B cell (primary cell): ENCODE data around the gene RNASET2. TPM values are rescaled to one million over a fixed set of nuclear protein-coding genes. Genes with fewer than 3 reads are reported as not detected.

Experiments used
- ATAC-seq: fragments of 200-7000 bp; cut with Tn5 transposase; one replicate; pipeline ENCODE4 v1.10.0; 2021; ENCODE audit warnings: low read depth, mild to moderate bottlenecking, moderate number of reproducible peaks, moderate library complexity
- CTCF ChIA-PET: fragments of 350-600 bp; sonication (Branson Sonifier 250); formaldehyde crosslinking; loops from one replicate; lab custom pipeline; 2021; ENCODE audit warnings: antibody characterized with exemption, inconsistent platforms; lab: Charles Lee
- POLR2A ChIA-PET: fragments of 350-600 bp; sonication (Branson Sonifier 250); formaldehyde crosslinking; loops from one replicate; lab custom pipeline; 2021; ENCODE audit warnings: antibody characterized with exemption; lab: Charles Lee
- DNase-seq: peaks from one replicate; pipeline ENCODE4 v3.0.0; 2013
- H2AFZ ChIP-seq: 2 replicates; pipeline ENCODE4 v1.6.1; 2012; ENCODE audit warnings: mild to moderate bottlenecking, low read depth, low read length; ENCODE audit not compliant: insufficient read depth, poor library complexity, severe bottlenecking
- H3K27ac ChIP-seq, 2 donors: 1 replicate in 1 of 2; 2 replicates in 1 of 2; pipeline ENCODE4 v1.5.1; 2012 to 2013; ENCODE audit warnings: low read length in 2 of 2, mild to moderate bottlenecking in 2 of 2, moderate library complexity in 1 of 2
- H3K27me3 ChIP-seq, 4 experiments: fragments of 200-600 bp in 1 of 4; sonication (generic) in 1 of 4; replicated peaks in 1 of 4; 1 replicate in 2 of 4; 2 replicates in 2 of 4; pipeline versions ENCODE4 v1.6.1 to v1.7.0; 2013 to 2016; ENCODE audit warnings: low read length in 3 of 4, mild to moderate bottlenecking in 2 of 4, mixed read lengths in 1 of 4, moderate library complexity in 1 of 4; ENCODE audit not compliant: insufficient read depth in 4 of 4, control insufficient read depth in 3 of 4; ENCODE audit errors: control extremely low read depth in 1 of 4
- H3K36me3 ChIP-seq, 2 experiments: replicated peaks in 1 of 2; 1 replicate in 1 of 2; 2 replicates in 1 of 2; pipeline versions ENCODE4 v1.6.1 to v1.7.1; 2013; ENCODE audit warnings: low read length in 1 of 2; ENCODE audit not compliant: insufficient read depth in 2 of 2, control insufficient read depth in 1 of 2; ENCODE audit errors: control extremely low read depth in 1 of 2, extremely low read depth in 1 of 2
- H3K4me1 ChIP-seq, 2 donors: fragments of 200-600 bp in 1 of 2; sonication (generic) in 1 of 2; 1 replicate in 1 of 2; 2 replicates in 1 of 2; pipeline versions ENCODE4 v1.5.1 to v1.6.1; 2013 to 2017; ENCODE audit warnings: low read length in 2 of 2; ENCODE audit not compliant: control insufficient read depth in 2 of 2, insufficient read depth in 2 of 2
- H3K4me2 ChIP-seq: replicated peaks from 2 replicates; pipeline ENCODE3; 2012; ENCODE audit warnings: mild to moderate bottlenecking, low read depth, low read length; ENCODE audit not compliant: poor library complexity, severe bottlenecking
- H3K4me3 ChIP-seq, 5 experiments: fragments of 200-600 bp in 1 of 5; sonication (generic) in 1 of 5; 1 replicate in 3 of 5; 2 replicates in 2 of 5; pipeline versions ENCODE4 v1.5.1 to v1.7.0; 2011 to 2016; ENCODE audit warnings: low read length in 4 of 5, mild to moderate bottlenecking in 4 of 5, low read depth in 2 of 5, control low read depth in 1 of 5, moderate library complexity in 1 of 5; ENCODE audit not compliant: insufficient read depth in 1 of 5; ENCODE audit errors: control extremely low read depth in 1 of 5, extremely low read depth in 1 of 5
- H3K79me2 ChIP-seq: fragments of 200-600 bp; sonication (generic); one replicate; pipeline ENCODE4 v1.6.0; 2016; ENCODE audit warnings: low read length; ENCODE audit not compliant: control insufficient read depth, insufficient read depth
- H3K9ac ChIP-seq: fragments of 200-600 bp; sonication (generic); 2 replicates; pipeline ENCODE4 v1.6.1; 2017; ENCODE audit warnings: mild to moderate bottlenecking, low read length, moderate library complexity
- H3K9me3 ChIP-seq, 3 donors: one replicate each; pipeline versions ENCODE4 v1.6.1 to v1.7.1; 2013; ENCODE audit warnings: low read length in 2 of 3; ENCODE audit not compliant: control insufficient read depth in 2 of 3, insufficient read depth in 1 of 3; ENCODE audit errors: control extremely low read depth in 1 of 3
- H4K20me1 ChIP-seq: 2 replicates; pipeline ENCODE4 v1.6.0; 2012; ENCODE audit warnings: mild to moderate bottlenecking, low read length; ENCODE audit not compliant: insufficient read depth, control insufficient read depth, poor library complexity, severe bottlenecking
- H3K27ac Mint-ChIP-seq: one replicate; pipeline ENCODE4 v1.8.0; 2021; ENCODE audit warnings: mixed read lengths
- H3K27me3 Mint-ChIP-seq: one replicate; pipeline ENCODE4 v1.8.0; 2021; ENCODE audit warnings: mixed read lengths
- H3K4me1 Mint-ChIP-seq: one replicate; pipeline ENCODE4 v1.8.0; 2021; ENCODE audit warnings: mixed read lengths
- H3K4me3 Mint-ChIP-seq: one replicate; pipeline ENCODE4 v1.8.0; 2021; ENCODE audit warnings: mixed read lengths
- H3K9me3 Mint-ChIP-seq: one replicate; pipeline ENCODE4 v1.8.0; 2022; ENCODE audit warnings: mixed read lengths; ENCODE audit not compliant: insufficient read depth
- EZH2 ChIP-seq: IDR thresholded peaks from 2 replicates; pipeline ENCODE4 v1.6.1; 2012; ENCODE audit warnings: borderline replicate concordance, low read depth, mild to moderate bottlenecking, moderate library complexity, low read length; ENCODE audit not compliant: insufficient read depth, poor library complexity, severe bottlenecking
- WGBS: methylation state at CpG from one replicate; pipeline ENCODE4 v1.1.5; 2013; ENCODE audit warnings: missing lambda C conversion rate; ENCODE audit not compliant: insufficient coverage; 5-methylcytosine and 5-hydroxymethylcytosine counted together
- intact Hi-C: fragments of 100-400 bp; cut with micrococcal nuclease; formaldehyde crosslinking; loops from one replicate; pipeline ENCODE4 v1.10.0; 2022
- polyA plus RNA-seq: library from polyadenylated mRNA; depleted of rRNA; stranded (reverse); fragments of >200 nt; gene quantifications from 2 replicates; pipeline ENCODE4 v1.2.3, GENCODE V29; 2012
- total RNA-seq, 2 donors: library from RNA; stranded (reverse); fragments of 120-200 nt in 1 of 2; gene quantifications; 1 replicate in 1 of 2; 2 replicates in 1 of 2; pipeline versions ENCODE4 v1.2.3 to v1.2.4, GENCODE V29; 2013 to 2022
- TF ChIP-seq, protein P1 (sequence below): fragments of 200-600 bp; IDR thresholded peaks from one replicate; pipeline ENCODE4 v1.8.0; 2022; ENCODE audit warnings: antibody characterized with exemption, mild to moderate bottlenecking

Gene RNASET2
- total and polyA plus RNA-seq, 2 donors (not counting 1 experiment from before 2014, with no cell fraction given) = 293 to 330 TPM

DNA sequence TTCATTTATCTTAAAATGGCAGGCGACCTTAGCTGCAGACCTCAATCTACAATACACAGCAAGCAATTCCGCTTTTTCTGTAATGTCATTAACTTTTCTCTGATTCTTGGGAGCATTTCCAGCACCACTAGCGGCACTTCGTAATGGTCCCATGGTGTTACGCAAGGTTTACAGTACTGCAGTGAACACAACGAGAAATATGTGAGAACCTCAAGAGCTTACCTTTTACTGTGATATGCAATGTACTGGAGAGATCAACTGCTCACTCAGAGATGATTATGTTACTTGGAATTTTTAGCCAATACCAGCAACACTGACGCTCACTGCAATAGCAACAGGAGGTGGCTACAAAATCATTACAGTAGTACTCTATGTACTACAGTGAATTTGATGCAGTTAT is 40.1 kb upstream of the RNASET2 start:
- WGBS = 97% methylated on average over 6 of the region's 7 CpGs
- H3K4me3 Mint-ChIP-seq = peak overlapping the region; percentile 14
- H3K4me1 ChIP-seq = peaks cover 18 to 19% of the 10 kb centered on the region in 2 donors
- H3K79me2 ChIP-seq = peaks cover 63% of the 10 kb centered on the region
- peaks cover 23% of the 10 kb centered on the region for H3K4me1 Mint-ChIP-seq
- TF ChIP-seq EZH2 = no peak
- TF ChIP-seq, protein P1, sequence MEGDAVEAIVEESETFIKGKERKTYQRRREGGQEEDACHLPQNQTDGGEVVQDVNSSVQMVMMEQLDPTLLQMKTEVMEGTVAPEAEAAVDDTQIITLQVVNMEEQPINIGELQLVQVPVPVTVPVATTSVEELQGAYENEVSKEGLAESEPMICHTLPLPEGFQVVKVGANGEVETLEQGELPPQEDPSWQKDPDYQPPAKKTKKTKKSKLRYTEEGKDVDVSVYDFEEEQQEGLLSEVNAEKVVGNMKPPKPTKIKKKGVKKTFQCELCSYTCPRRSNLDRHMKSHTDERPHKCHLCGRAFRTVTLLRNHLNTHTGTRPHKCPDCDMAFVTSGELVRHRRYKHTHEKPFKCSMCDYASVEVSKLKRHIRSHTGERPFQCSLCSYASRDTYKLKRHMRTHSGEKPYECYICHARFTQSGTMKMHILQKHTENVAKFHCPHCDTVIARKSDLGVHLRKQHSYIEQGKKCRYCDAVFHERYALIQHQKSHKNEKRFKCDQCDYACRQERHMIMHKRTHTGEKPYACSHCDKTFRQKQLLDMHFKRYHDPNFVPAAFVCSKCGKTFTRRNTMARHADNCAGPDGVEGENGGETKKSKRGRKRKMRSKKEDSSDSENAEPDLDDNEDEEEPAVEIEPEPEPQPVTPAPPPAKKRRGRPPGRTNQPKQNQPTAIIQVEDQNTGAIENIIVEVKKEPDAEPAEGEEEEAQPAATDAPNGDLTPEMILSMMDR = no peak
- ChIA-PET CTCF (interaction anchor here (0.7 to 1.6 kb wide), 6 partner anchors 43 to 221 kb away, joined by 3 to 8 read pairs (median 4); no protein-coding TSS in a partner anchor), POLR2A (no interaction called here)
- no peaks in the 10 kb centered on the region for H3K27me3 ChIP-seq
- no peak overlapping the region for H3K27ac Mint-ChIP-seq
- H3K9ac ChIP-seq = no peak overlapping the region
- no peaks in the 10 kb centered on the region for H3K9me3 Mint-ChIP-seq
- no peaks in the 10 kb centered on the region for H4K20me1 ChIP-seq
- H3K36me3 ChIP-seq = peaks cover 0 to 2% of the 10 kb centered on the region in 2 experiments
- no peaks in the 10 kb centered on the region for H3K27me3 Mint-ChIP-seq
- no peak overlapping the region for H3K27ac ChIP-seq
- DNase-seq (no peak), ATAC-seq (no peak)
- no peak overlapping the region for H3K4me2 ChIP-seq
- no peaks in the 10 kb centered on the region for H3K9me3 ChIP-seq
- intact Hi-C loops = loop anchor here (5.0 kb wide), 1 partner anchor 101 kb away; no protein-coding TSS in a partner anchor
- H2AFZ ChIP-seq = no peak overlapping the region
- no peak overlapping the region for H3K4me3 ChIP-seq

DNA sequence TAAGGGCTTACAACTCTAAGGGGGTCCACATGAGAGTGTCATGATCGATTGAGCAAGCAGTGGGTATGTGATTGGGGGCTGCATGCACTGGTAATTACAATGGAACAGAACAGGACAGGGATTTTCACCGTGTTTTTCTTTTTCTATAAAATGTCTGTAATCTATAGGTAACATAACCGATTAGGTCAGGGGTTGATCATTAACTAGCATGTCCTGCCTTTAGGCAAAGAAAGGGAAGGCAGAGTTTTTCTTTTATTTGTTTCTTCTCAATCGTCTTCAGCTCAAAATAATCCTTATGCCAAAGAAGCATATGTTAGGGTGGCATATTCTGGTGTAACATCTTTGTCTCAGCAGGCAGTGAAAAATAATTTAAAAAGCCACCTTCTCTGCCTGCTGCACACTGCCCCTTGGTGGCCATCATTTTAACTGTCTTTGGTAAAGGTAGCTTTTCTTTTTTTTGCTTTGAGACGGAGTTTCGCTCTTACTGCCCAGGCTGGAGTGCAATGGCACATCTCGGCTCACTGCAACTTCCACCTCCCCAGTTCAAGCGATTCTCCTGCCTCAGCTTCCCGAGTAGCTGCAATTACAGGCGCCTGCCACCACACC is 33.2 kb upstream of the RNASET2 start:
- no peak overlapping the region for H3K4me3 ChIP-seq
- no peaks in the 10 kb centered on the region for H4K20me1 ChIP-seq
- H3K9ac ChIP-seq = no peak overlapping the region
- 50% methylated on average over 5 of the region's 10 CpGs for WGBS
- no peaks in the 10 kb centered on the region for H3K9me3 ChIP-seq
- no peaks in the 10 kb centered on the region for H3K36me3 ChIP-seq
- no peak overlapping the region for H2AFZ ChIP-seq
- DNase-seq (peak; percentile 74), ATAC-seq (peak; percentile 86)
- H3K79me2 ChIP-seq = peaks cover 34% of the 10 kb centered on the region
- no peaks in the 10 kb centered on the region for H3K27me3 ChIP-seq
- no peak for TF ChIP-seq EZH2
- TF ChIP-seq, protein P1 = peak; percentile 78
- H3K27ac Mint-ChIP-seq = peak overlapping the region; percentile 0
- H3K27me3 Mint-ChIP-seq = no peaks in the 10 kb centered on the region
- H3K9me3 Mint-ChIP-seq = no peaks in the 10 kb centered on the region
- no peaks in the 10 kb centered on the region for H3K4me1 ChIP-seq
- no peak overlapping the region for H3K4me3 Mint-ChIP-seq
- intact Hi-C loops = loop anchor here (1.0 to 5.0 kb wide), 5 partner anchors 38 to 298 kb away; no protein-coding TSS in a partner anchor
- H3K27ac ChIP-seq = no peak overlapping the region
- H3K4me1 Mint-ChIP-seq = peaks cover 7% of the 10 kb centered on the region
- POLR2A ChIA-PET = interaction anchor here (0.9 to 1.3 kb wide), 3 partner anchors 34 to 215 kb away, joined by 3 to 9 read pairs (median 3); partner anchors contain the start of gene RNASET2
- H3K4me2 ChIP-seq = no peak overlapping the region
- CTCF ChIA-PET = interaction anchor here (0.6 to 8.7 kb wide), 58 partner anchors 8 to 533 kb away, joined by 3 to 130 read pairs (median 5); partner anchors contain the start of genes CCR6, CEP43 and RNASET2
